Astrocyte (in vitro differentiated cells and primary cell): ENCODE measurements around the gene S100B. TPM values are rescaled to one million over a fixed set of nuclear protein-coding genes. Genes with fewer than 3 reads are reported as not detected.

Source experiments
- DNase-seq: peaks from one replicate; pipeline ENCODE4 v3.0.0-alpha.2; 2010; ENCODE audit warnings: low read depth
- FAIRE-seq: peaks from 2 replicates; lab custom pipeline; 2011; peaks lifted over from hg19 to GRCh38; lab: Jason Lieb, UNC
- H2AFZ ChIP-seq: 2 replicates; pipeline ENCODE4 v1.6.0; 2012; ENCODE audit warnings: low read depth, low read length, inconsistent platforms
- H3K27ac ChIP-seq: 2 replicates; pipeline ENCODE4 v1.5.1; 2011; ENCODE audit warnings: low read depth, low read length, inconsistent platforms
- H3K27me3 ChIP-seq: 2 replicates; pipeline ENCODE4 v1.6.0; 2011; ENCODE audit warnings: low read length, inconsistent platforms; ENCODE audit not compliant: insufficient read depth
- H3K36me3 ChIP-seq: 2 replicates; pipeline ENCODE4 v1.5.1; 2011; ENCODE audit warnings: low read length, inconsistent platforms; ENCODE audit not compliant: insufficient read depth
- H3K4me1 ChIP-seq: 2 replicates; pipeline ENCODE4 v1.5.1; 2011; ENCODE audit warnings: low read length, inconsistent platforms; ENCODE audit not compliant: insufficient read depth
- H3K4me2 ChIP-seq: 2 replicates; pipeline ENCODE4 v1.6.0; 2012; ENCODE audit warnings: low read length, inconsistent platforms
- H3K4me3 ChIP-seq: 2 replicates; pipeline ENCODE4 v1.5.1; 2011; ENCODE audit warnings: low read depth, mild to moderate bottlenecking, low read length, inconsistent platforms; ENCODE audit not compliant: insufficient read depth
- H3K79me2 ChIP-seq: 2 replicates; pipeline ENCODE4 v1.6.0; 2012; ENCODE audit warnings: mild to moderate bottlenecking, low read length, inconsistent platforms; ENCODE audit not compliant: insufficient read depth
- H3K9ac ChIP-seq: 2 replicates; pipeline ENCODE4 v1.6.0; 2012; ENCODE audit warnings: mild to moderate bottlenecking, low read length, inconsistent platforms
- H3K9me3 ChIP-seq: 2 replicates; pipeline ENCODE4 v1.5.1; 2012; ENCODE audit warnings: low read depth, mild to moderate bottlenecking, low read length, inconsistent platforms; ENCODE audit not compliant: insufficient read depth
- H4K20me1 ChIP-seq: 2 replicates; pipeline ENCODE4 v1.6.0; 2012; ENCODE audit warnings: low read length, inconsistent platforms; ENCODE audit not compliant: insufficient read depth
- H3K27ac Mint-ChIP-seq: one replicate; pipeline ENCODE4 v1.8.0; 2021; ENCODE audit warnings: mild to moderate bottlenecking, mixed read lengths; ENCODE audit not compliant: unreplicated experiment
- H3K27me3 Mint-ChIP-seq: one replicate; pipeline ENCODE4 v1.8.0; 2021; ENCODE audit warnings: low read depth, mixed read lengths; ENCODE audit not compliant: unreplicated experiment
- H3K36me3 Mint-ChIP-seq: one replicate; pipeline ENCODE4 v1.8.0; 2021; ENCODE audit warnings: low read depth, mixed read lengths; ENCODE audit not compliant: unreplicated experiment
- H3K4me1 Mint-ChIP-seq: one replicate; pipeline ENCODE4 v1.8.0; 2021; ENCODE audit warnings: low read depth, mixed read lengths; ENCODE audit not compliant: unreplicated experiment
- H3K4me3 Mint-ChIP-seq: one replicate; pipeline ENCODE4 v1.8.0; 2021; ENCODE audit warnings: mild to moderate bottlenecking, moderate library complexity, mixed read lengths; ENCODE audit not compliant: unreplicated experiment
- H3K9me3 Mint-ChIP-seq: one replicate; pipeline ENCODE4 v1.8.0; 2021; ENCODE audit warnings: mild to moderate bottlenecking, mixed read lengths; ENCODE audit not compliant: unreplicated experiment
- EZH2 ChIP-seq: IDR thresholded peaks from 2 replicates; pipeline ENCODE4 v1.6.1; 2012; ENCODE audit warnings: mild to moderate bottlenecking, low read length, inconsistent platforms; ENCODE audit not compliant: insufficient read depth
- total RNA-seq: library from RNA; stranded (reverse); gene quantifications from 2 replicates; pipeline ENCODE4 v1.2.1, GENCODE V29; 2021
- TF ChIP-seq, protein P1 (sequence below): IDR thresholded peaks from 2 replicates; pipeline ENCODE4 v1.5.1; 2011; ENCODE audit warnings: low read depth, mild to moderate bottlenecking, inconsistent platforms, low read length, moderate library complexity; ENCODE audit not compliant: insufficient read depth

Gene S100B
- total RNA-seq, 1 donor from 2014 or later = 2.0 TPM

DNA sequence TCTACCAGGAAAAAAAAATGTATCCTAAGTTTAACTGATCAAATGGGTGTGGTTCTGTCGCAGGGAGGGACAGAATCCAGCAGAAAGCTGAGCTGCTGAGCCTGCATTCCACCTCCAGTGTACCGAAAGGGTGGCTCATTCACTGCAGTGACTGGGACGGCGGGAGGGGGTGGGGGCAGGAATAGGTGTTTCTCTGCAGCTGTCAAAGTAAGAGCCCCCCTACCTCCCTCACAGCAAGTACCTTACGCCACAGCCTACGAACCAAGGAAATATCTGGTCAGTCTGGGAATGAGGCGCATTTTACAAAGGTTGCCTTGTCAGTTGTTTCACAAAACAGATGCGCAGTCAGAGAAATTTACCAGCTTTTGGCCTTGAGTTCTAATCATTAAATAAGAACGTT, 1.7 kb downstream of the S100B start:
- H3K4me2 ChIP-seq = no peak overlapping the region
- no peaks in the 10 kb centered on the region for H3K36me3 ChIP-seq
- Mint-ChIP-seq H3K27me3 (no peaks in the 10 kb centered on the region), H3K4me1 (peaks cover 28% of the 10 kb centered on the region), H3K4me3 (no peak overlapping the region), H3K27ac (no peak overlapping the region), H3K36me3 (no peaks in the 10 kb centered on the region), H3K9me3 (no peaks in the 10 kb centered on the region)
- H3K9me3 ChIP-seq = no peaks in the 10 kb centered on the region
- H4K20me1 ChIP-seq = no peaks in the 10 kb centered on the region
- no peaks in the 10 kb centered on the region for H3K79me2 ChIP-seq
- H3K4me3 ChIP-seq = no peak overlapping the region
- peaks cover 3% of the 10 kb centered on the region for H3K27me3 ChIP-seq
- FAIRE-seq (no peak), DNase-seq (no peak)
- H3K9ac ChIP-seq = no peak overlapping the region
- H2AFZ ChIP-seq = no peak overlapping the region
- no peak overlapping the region for H3K27ac ChIP-seq
- no peak for TF ChIP-seq EZH2
- TF ChIP-seq, protein P1, sequence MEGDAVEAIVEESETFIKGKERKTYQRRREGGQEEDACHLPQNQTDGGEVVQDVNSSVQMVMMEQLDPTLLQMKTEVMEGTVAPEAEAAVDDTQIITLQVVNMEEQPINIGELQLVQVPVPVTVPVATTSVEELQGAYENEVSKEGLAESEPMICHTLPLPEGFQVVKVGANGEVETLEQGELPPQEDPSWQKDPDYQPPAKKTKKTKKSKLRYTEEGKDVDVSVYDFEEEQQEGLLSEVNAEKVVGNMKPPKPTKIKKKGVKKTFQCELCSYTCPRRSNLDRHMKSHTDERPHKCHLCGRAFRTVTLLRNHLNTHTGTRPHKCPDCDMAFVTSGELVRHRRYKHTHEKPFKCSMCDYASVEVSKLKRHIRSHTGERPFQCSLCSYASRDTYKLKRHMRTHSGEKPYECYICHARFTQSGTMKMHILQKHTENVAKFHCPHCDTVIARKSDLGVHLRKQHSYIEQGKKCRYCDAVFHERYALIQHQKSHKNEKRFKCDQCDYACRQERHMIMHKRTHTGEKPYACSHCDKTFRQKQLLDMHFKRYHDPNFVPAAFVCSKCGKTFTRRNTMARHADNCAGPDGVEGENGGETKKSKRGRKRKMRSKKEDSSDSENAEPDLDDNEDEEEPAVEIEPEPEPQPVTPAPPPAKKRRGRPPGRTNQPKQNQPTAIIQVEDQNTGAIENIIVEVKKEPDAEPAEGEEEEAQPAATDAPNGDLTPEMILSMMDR = no peak
- peaks cover 13% of the 10 kb centered on the region for H3K4me1 ChIP-seq

DNA sequence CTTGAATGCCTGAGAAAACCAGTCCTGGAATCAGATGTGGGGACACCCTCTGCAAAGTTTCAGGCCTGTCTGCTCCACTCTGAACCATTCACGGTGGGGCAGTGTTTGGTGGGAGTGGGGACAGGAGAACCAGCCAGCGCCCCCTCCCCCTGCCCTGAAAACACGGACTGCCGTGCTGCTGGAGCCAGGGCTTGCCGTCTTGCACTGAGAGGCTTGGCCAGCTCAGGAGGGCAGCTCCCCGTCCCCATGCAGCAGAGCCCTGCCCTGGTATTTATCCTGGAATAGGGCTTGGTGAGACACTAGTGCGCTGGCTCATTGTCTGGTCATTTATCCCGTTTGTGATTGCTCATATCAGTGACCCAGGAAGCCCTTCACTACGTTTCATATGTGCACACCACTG, 3.9 kb downstream of the S100B start:
- DNase-seq (no peak), FAIRE-seq (no peak)
- no peaks in the 10 kb centered on the region for H3K79me2 ChIP-seq
- Mint-ChIP-seq H3K9me3 (no peaks in the 10 kb centered on the region), H3K27ac (no peak overlapping the region), H3K27me3 (no peaks in the 10 kb centered on the region), H3K36me3 (no peaks in the 10 kb centered on the region), H3K4me1 (peaks cover 28% of the 10 kb centered on the region), H3K4me3 (no peak overlapping the region)
- TF ChIP-seq, protein P1 = no peak
- TF ChIP-seq EZH2 = no peak
- H3K9me3 ChIP-seq = no peaks in the 10 kb centered on the region
- no peak overlapping the region for H3K4me3 ChIP-seq
- H3K27ac ChIP-seq = no peak overlapping the region
- peaks cover 13% of the 10 kb centered on the region for H3K4me1 ChIP-seq
- no peaks in the 10 kb centered on the region for H3K36me3 ChIP-seq
- no peaks in the 10 kb centered on the region for H3K27me3 ChIP-seq
- no peak overlapping the region for H2AFZ ChIP-seq
- H3K4me2 ChIP-seq = no peak overlapping the region
- H4K20me1 ChIP-seq = no peaks in the 10 kb centered on the region
- no peak overlapping the region for H3K9ac ChIP-seq

DNA sequence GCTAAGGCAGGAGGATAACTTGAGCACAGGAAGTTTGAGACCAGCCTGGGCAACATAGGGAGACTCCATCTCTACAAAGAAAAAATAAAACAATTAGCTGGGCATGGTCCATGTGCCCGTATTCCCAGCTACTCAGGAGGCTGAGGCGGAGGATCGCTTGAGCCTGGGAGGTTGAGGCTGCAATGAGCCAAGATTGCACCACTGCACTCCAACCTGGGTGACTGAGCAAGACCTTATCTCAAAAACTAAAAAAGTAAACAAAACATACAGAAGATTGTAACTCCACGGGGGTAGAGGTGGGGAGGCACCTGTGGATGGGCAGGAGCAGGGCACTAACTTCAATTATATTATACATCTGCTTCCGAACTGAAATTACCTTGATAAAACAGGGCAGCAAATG, 4.6 kb downstream of the S100B start:
- Mint-ChIP-seq H3K4me1 (peaks cover 28% of the 10 kb centered on the region), H3K27ac (no peak overlapping the region)
- no peaks in the 10 kb centered on the region for H3K9me3 ChIP-seq

More for the DNA sequence above, 4.6 kb downstream of the S100B start:
- H3K4me1 ChIP-seq = peaks cover 13% of the 10 kb centered on the region
- no peak overlapping the region for H2AFZ ChIP-seq
- no peak overlapping the region for H3K9ac ChIP-seq
- no peaks in the 10 kb centered on the region for H3K79me2 ChIP-seq
- FAIRE-seq = no peak
- H3K27me3 Mint-ChIP-seq = no peaks in the 10 kb centered on the region
- no peak overlapping the region for H3K4me3 Mint-ChIP-seq
- H3K4me3 ChIP-seq = no peak overlapping the region
- H3K9me3 Mint-ChIP-seq = no peaks in the 10 kb centered on the region
- no peaks in the 10 kb centered on the region for H3K36me3 ChIP-seq
- no peak overlapping the region for H3K4me2 ChIP-seq
- H3K27ac ChIP-seq = no peak overlapping the region
- DNase-seq = no peak
- no peak for TF ChIP-seq EZH2
- TF ChIP-seq, protein P1 = no peak
- H4K20me1 ChIP-seq = no peaks in the 10 kb centered on the region
- no peaks in the 10 kb centered on the region for H3K36me3 Mint-ChIP-seq
- H3K27me3 ChIP-seq = no peaks in the 10 kb centered on the region
